Measurements from ENCODE around the gene OR10R2. TPM values are rescaled to one million over a fixed set of nuclear protein-coding genes. Genes with fewer than 3 reads are reported as not detected.
"Not testable (repeated sequence)": the region's sequence is repeated elsewhere in the genome, so short reads cannot be mapped to it uniquely, and the experiment has no call there.

The OR10R2 gene, protein sequence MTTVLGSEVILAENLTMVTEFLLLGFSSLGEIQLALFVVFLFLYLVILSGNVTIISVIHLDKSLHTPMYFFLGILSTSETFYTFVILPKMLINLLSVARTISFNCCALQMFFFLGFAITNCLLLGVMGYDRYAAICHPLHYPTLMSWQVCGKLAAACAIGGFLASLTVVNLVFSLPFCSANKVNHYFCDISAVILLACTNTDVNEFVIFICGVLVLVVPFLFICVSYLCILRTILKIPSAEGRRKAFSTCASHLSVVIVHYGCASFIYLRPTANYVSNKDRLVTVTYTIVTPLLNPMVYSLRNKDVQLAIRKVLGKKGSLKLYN
- not detected for polyA plus RNA-seq (ENCODE audit: insufficient read length in 4 of 4)

DNA sequence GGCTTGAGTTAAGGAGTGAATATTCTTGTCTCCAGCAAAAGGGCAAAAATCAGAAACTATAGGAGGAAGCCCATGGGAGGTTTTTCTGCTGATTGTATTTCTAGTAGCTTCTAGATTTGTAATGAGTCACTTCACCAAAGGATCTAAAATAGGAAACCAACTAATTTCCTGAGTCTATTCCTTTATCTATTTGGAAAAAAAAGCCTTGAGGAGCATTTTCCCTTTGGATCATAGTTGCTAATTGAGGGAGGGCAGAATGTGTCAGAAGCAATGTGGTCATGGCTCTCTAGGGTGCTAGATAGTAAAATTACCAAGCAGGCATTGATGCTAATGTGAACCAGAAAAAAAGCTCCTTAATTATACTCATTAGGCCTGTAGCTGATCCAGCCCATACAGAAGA, at the start of gene OR10R2:
TSS of gene OR10R2 (plus strand) at position 301 of the 400 bp plus-strand sequence. CDS start 106 bp downstream, outside the sequence.
- DNase-seq (ENCODE audit: low read depth in 4 of 4, low spot score in 3 of 4): no peak

- DNase-seq (ENCODE audit: low read depth in 4 of 4, low spot score in 3 of 4): no peak
Observed at GRCh38 chr1:158425027-158425426, 47.0 kb upstream of the OR10R2 start.

GRCh38 chr1:158426137-158426536, 45.9 kb upstream of the OR10R2 start, which contains the start of gene OR10K2:
TSS of gene OR10K2 (minus strand) at chr1:158426237. CDS start at chr1:158420866, 5,371 bp downstream.
- no peak for DNase-seq (ENCODE audit: low read depth in 4 of 4, low spot score in 3 of 4)

- DNase-seq (ENCODE audit: low read depth in 4 of 4, low spot score in 3 of 4): not testable (repeated sequence)
Observed at GRCh38 chr1:158430163-158430562, 41.9 kb upstream of the OR10R2 start.

DNA sequence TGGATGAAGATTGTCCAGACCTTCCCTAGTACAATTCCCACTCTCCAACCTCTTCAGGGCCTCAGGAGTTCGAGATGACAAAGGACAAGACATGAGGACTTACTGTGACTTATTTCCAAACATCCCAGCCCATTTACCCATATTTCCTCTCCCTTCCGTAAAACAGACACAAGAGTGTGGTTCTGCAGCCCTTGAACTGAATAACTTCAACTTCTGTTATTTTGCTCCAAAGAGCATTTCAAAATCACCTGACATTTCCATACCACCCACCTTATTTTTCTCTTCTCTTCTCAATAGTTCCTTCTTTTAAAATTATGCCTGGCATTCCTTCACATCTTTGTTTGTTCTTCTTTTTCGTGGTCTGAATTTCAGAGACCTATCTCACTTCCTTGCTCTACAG, 37.3 kb upstream of the OR10R2 start:
- DNase-seq (ENCODE audit: low read depth in 4 of 4, low spot score in 3 of 4): no peak

DNA sequence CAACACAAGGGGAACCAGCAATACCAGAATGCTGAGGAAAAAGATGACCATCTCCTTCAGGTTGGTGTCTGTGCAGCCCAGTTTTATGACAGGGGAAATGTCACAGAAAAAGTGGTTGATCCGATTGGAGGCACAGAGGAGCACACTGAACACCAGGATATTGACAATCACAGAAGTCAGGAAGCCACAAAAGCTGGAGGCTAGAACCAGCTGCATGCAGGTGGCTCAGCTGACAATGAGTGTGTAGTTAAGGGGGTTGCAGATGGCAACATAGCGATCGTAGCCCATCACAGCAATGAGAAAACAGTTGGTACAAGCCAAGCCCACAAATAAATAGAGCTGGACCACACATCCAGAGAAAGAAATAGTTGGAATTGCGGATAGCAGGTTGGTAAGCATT, 26.6 kb upstream of the OR10R2 start:
- DNase-seq (ENCODE audit: low read depth in 4 of 4, low spot score in 3 of 4): no peak

DNA sequence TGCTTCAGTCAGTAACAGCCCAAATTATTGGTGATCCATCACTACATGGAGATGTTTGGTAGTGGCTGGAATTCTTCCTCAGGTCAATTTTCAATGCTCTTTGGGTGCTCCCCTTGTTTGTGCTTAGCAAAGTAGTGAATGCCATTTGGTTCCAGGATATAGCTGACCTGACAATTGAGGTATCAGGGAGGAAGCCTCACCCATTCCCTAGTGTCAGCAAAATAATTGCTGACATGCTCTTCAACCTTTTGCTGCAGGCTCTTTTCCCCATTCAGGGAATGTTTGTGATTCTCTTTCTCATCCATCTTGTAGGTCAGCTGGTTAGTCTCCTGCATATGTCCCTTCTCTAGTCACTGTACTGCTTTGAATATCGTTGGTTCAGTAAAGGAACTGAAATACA, 17.5 kb upstream of the OR10R2 start:
- no peak for DNase-seq (ENCODE audit: low read depth in 4 of 4, low spot score in 3 of 4)

- DNase-seq (ENCODE audit: low read depth in 4 of 4, low spot score in 3 of 4): no peak
Observed at GRCh38 chr1:158457246-158457645, 14.8 kb upstream of the OR10R2 start.

DNA sequence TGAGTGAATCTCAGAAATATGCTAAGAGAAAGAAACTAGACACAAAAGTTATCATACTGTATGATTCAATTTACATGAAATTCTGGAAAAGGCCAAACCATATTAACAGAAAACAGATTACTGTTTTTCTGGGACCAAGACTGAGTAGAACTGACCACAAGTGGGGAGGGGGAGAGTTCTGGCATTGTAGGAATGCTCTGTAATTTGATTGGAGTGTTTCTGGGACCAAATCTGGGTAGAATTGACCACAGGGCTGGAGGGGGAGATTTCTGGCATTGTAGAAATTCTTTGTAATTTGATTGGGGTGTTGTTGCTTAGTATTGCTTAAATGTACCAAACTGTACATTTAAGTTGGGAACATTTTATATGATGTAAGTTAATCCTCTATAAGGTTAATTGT, 13.8 kb upstream of the OR10R2 start:
- DNase-seq (ENCODE audit: low read depth in 4 of 4, low spot score in 3 of 4): no peak

- no peak for DNase-seq (ENCODE audit: low read depth in 4 of 4, low spot score in 3 of 4)
Observed at GRCh38 chr1:158461534-158461933, 10.5 kb upstream of the OR10R2 start, which contains the start of gene OR10K1. TSS of gene OR10K1 (plus strand) at chr1:158461834. CDS start at chr1:158465562, 3,728 bp downstream.

DNA sequence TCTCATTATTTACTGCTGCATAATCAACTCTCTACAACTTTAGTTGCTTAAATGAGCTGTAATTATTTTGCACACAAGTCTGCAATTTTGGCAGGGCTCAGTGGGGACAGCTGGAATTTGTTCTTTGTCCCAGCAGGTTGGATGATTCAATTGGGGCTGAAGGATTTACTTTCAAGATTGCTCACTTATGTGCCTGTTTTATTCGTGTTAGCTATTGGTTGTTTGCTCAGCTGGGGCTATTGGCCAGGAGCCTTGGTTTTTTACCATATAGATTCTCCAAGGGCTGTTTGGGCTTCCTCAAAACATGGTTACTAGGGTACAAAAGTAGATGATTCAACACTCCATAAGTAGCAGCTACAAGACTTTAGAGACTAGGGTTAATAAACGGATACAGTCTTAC, 13.4 kb downstream of the OR10R2 start:
- DNase-seq (ENCODE audit: low read depth in 4 of 4, low spot score in 3 of 4): no peak

- no peak for DNase-seq (ENCODE audit: low read depth in 4 of 4, low spot score in 3 of 4)
Observed at GRCh38 chr1:158491316-158491715, 19.3 kb downstream of the OR10R2 start.

- no peak for DNase-seq (ENCODE audit: low read depth in 4 of 4, low spot score in 3 of 4)
Observed at GRCh38 chr1:158493054-158493453, 21.0 kb downstream of the OR10R2 start.

GRCh38 chr1:158494796-158495195, 22.8 kb downstream of the OR10R2 start:
- DNase-seq (ENCODE audit: low read depth in 4 of 4, low spot score in 3 of 4): no peak

DNA sequence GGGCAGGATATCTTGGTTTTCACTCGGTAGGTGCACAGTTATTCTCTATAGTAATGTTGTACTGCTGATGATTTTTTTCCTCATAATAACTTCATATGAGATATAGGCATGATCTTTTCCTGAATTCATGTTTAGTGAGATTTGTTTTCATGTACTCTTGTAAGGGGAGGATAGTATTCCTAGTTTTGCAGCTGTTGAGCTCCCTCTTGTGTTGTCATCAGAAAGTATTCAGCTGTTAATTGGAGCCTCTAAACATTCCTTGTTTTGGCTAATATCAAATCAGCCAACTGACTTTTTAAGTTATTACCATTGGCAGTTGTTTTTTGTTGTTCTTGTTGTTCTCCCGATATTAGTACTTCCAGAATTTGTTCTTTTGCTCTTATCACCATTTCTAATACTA, 24.4 kb downstream of the OR10R2 start:
- DNase-seq (ENCODE audit: low read depth in 4 of 4, low spot score in 3 of 4): peak in 1 of 4 donors; percentile 2

DNA sequence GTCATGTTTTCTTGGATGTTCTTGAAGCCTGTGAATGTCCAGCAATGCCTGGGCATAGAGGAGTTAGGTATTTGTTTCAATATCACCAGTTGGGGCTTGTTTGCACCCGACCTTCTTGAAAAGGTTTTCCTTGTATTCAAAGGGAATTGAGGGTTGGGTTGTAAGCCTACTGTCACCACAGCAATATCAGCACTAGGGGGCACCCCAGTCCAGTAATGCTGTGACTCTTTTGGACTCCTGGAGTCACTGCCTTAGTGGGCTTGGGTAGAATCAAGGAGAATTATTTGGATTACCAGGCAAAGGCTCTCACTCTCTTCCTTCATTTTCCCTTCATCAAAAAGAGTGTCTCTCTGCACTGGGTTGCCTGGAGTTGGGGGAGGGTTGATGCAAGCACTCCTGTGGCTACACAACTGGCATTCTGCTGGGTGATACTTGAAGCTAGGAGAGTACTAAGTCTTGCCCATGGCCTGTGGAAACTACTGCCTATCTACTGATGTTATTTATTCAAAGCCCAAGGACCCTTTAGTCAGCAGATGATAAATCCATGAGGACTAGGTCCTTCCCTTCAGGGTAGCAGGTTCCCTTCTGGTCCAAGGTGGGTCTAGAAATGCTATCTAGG, 34.5 kb downstream of the OR10R2 start:
- peak in 1 of 4 donors; percentile 1 for DNase-seq (ENCODE audit: low read depth in 4 of 4, low spot score in 3 of 4)

- no peak for DNase-seq (ENCODE audit: low read depth in 4 of 4, low spot score in 3 of 4)
Observed at GRCh38 chr1:158507511-158507910, 35.5 kb downstream of the OR10R2 start.

- DNase-seq (ENCODE audit: low read depth in 4 of 4, low spot score in 3 of 4): no peak
Observed at GRCh38 chr1:158509471-158510156, 37.6 kb downstream of the OR10R2 start.

DNA sequence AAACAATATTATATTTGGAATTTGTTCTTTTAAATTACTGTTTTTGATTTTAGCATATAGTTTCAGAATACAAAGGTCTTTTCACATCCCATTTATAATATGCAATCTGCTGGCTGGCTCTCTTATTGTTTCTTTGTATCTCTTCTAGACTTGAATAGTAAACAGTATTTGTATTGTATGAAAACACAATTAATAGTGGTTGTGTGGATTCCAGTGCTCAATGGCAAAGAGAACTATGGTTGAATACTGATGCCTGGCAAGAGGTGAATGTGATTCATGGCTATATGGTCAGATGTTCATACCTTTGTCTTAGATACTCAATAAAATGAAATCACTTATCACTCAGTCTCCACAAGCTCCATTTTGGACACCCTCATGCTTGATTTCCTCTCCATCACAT, 44.9 kb downstream of the OR10R2 start:
- DNase-seq (ENCODE audit: low read depth in 4 of 4, low spot score in 3 of 4): no peak

DNA sequence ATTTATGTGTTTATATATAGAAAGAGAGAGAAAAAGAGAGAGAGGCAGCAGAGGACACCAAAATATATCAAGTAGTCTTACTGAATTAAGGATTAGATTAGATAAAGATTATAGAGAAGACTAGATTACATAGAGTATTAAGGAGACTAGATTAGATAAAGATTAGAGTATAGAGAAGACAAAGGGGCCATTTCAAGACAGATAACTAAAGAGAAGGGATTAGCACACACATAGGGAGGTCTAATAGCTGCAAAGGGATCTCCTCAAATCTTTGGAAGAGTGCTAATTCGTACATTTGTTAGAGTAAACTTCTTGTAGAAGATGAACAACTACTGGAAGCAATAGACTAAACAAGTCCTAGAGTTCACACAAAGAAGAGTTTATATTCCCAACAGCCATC, 48.0 kb downstream of the OR10R2 start:
- no peak for DNase-seq (ENCODE audit: low read depth in 4 of 4, low spot score in 3 of 4)

GRCh38 chr1:158520955-158521665, 49.1 kb downstream of the OR10R2 start:
- DNase-seq (ENCODE audit: low read depth in 4 of 4, low spot score in 3 of 4): no peak
